ENCODE results near the gene IL9.
"Not testable (repeated sequence)": the region's sequence is repeated elsewhere in the genome, so short reads cannot be mapped to it uniquely, and the experiment has no call there.

IL9 gene

GRCh38 chr5:135869935-135870334 lies 25.7 kb downstream of the IL9 start:
- TF ChIP-seq GATA1 (IDR thresholded peaks at IDR 0.05; ENCODE audit: low read depth, low read length): no peak
- TF ChIP-seq POLR2A (IDR thresholded peaks at IDR 0.05; ENCODE audit: low read length): no peak
- no peak for DNase-seq

GRCh38 chr5:135869276-135869675 lies 26.4 kb downstream of the IL9 start:
- no peak for DNase-seq
- TF ChIP-seq POLR2A (IDR thresholded peaks at IDR 0.05; ENCODE audit: low read length) (no peak), GATA1 (IDR thresholded peaks at IDR 0.05; ENCODE audit: low read depth, low read length) (no peak)

- no peak for DNase-seq
- TF ChIP-seq GATA1 (IDR thresholded peaks at IDR 0.05; ENCODE audit: low read depth, low read length) (no peak), POLR2A (IDR thresholded peaks at IDR 0.05; ENCODE audit: low read length) (no peak)
Measured at GRCh38 chr5:135868681-135869080, 27.0 kb downstream of the IL9 start.

GRCh38 chr5:135867599-135867998 lies 28.0 kb downstream of the IL9 start:
- DNase-seq: no peak
- no peak for TF ChIP-seq GATA1 (IDR thresholded peaks at IDR 0.05; ENCODE audit: low read depth, low read length)
- no peak for TF ChIP-seq POLR2A (IDR thresholded peaks at IDR 0.05; ENCODE audit: low read length)

- DNase-seq: no peak
- TF ChIP-seq POLR2A (IDR thresholded peaks at IDR 0.05; ENCODE audit: low read length): no peak
- TF ChIP-seq GATA1 (IDR thresholded peaks at IDR 0.05; ENCODE audit: low read depth, low read length): no peak
Measured at GRCh38 chr5:135866016-135866415, 29.6 kb downstream of the IL9 start.

GRCh38 chr5:135864503-135865435 lies 30.9 kb downstream of the IL9 start:
- DNase-seq: no peak
- TF ChIP-seq POLR2A (IDR thresholded peaks at IDR 0.05; ENCODE audit: low read length) (no peak), GATA1 (IDR thresholded peaks at IDR 0.05; ENCODE audit: low read depth, low read length) (no peak)

GRCh38 chr5:135862744-135863143 lies 32.9 kb downstream of the IL9 start:
- no peak for DNase-seq
- no peak for TF ChIP-seq GATA1 (IDR thresholded peaks at IDR 0.05; ENCODE audit: low read depth, low read length)
- TF ChIP-seq POLR2A (IDR thresholded peaks at IDR 0.05; ENCODE audit: low read length): no peak

- no peak for DNase-seq
- no peak for TF ChIP-seq GATA1 (IDR thresholded peaks at IDR 0.05; ENCODE audit: low read depth, low read length)
- TF ChIP-seq POLR2A (IDR thresholded peaks at IDR 0.05; ENCODE audit: low read length): no peak
Measured at GRCh38 chr5:135862086-135862485, 33.6 kb downstream of the IL9 start.

- TF ChIP-seq GATA1 (IDR thresholded peaks at IDR 0.05; ENCODE audit: low read depth, low read length): no peak
- TF ChIP-seq POLR2A (IDR thresholded peaks at IDR 0.05; ENCODE audit: low read length): no peak
- no peak for DNase-seq
Measured at GRCh38 chr5:135861641-135862040, 34.0 kb downstream of the IL9 start.

- DNase-seq: no peak
- TF ChIP-seq GATA1 (IDR thresholded peaks at IDR 0.05; ENCODE audit: low read depth, low read length) (no peak), POLR2A (IDR thresholded peaks at IDR 0.05; ENCODE audit: low read length) (no peak)
Measured at GRCh38 chr5:135859641-135860040, 36.0 kb downstream of the IL9 start.

- DNase-seq: not testable (repeated sequence)
Measured at GRCh38 chr5:135859186-135859585, 36.5 kb downstream of the IL9 start.

GRCh38 chr5:135857630-135858311 lies 37.9 kb downstream of the IL9 start:
- DNase-seq: no peak
- TF ChIP-seq POLR2A (IDR thresholded peaks at IDR 0.05; ENCODE audit: low read length): no peak
- TF ChIP-seq GATA1 (IDR thresholded peaks at IDR 0.05; ENCODE audit: low read depth, low read length): no peak

- no peak for TF ChIP-seq POLR2A (IDR thresholded peaks at IDR 0.05; ENCODE audit: low read length)
- TF ChIP-seq GATA1 (IDR thresholded peaks at IDR 0.05; ENCODE audit: low read depth, low read length): no peak
- no peak for DNase-seq
Measured at GRCh38 chr5:135851915-135852845, 43.5 kb downstream of the IL9 start.

Measured in erythroblast (primary cell).